HG02885 (cell line): ENCODE measurements around the gene ZNG1B.
"Not testable (repeated sequence)": the region's sequence is repeated elsewhere in the genome, so short reads cannot be mapped to it uniquely, and the experiment has no call there.

Experiments
- ATAC-seq: cut with Tn5 transposase; IDR thresholded peaks from one replicate; pipeline ENCODE4 v1.9.1; 2021; ENCODE audit warnings: mild to moderate bottlenecking; ENCODE audit not compliant: unreplicated experiment, poor library complexity

Gene ZNG1B

DNA sequence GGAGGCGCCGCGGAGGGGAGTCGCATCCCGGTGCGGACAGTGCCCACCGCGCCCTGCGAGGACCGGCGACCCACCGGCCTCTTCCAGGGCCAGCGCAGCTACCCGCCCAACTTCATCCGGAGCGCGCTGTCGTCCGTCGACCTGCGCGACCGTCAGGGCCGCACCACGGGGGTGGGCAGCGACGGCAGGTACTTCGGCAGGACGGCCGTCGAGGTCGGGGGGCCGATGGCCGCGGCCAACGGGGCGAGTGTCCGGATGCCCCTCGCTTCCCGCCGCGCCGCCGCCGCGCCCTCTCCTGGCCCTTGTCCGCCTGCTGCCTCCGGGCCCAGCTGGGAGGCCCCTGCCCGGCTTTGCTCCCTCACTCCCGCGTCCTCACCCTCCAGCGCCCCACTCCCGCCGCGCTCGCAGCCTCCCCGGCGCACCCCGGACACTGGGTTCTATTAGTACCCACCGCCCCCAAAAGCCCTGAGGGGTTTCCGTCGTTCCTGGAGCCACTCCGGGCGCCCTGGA, 104.5 kb downstream of the ZNG1B start:
- not testable (repeated sequence) for ATAC-seq

DNA sequence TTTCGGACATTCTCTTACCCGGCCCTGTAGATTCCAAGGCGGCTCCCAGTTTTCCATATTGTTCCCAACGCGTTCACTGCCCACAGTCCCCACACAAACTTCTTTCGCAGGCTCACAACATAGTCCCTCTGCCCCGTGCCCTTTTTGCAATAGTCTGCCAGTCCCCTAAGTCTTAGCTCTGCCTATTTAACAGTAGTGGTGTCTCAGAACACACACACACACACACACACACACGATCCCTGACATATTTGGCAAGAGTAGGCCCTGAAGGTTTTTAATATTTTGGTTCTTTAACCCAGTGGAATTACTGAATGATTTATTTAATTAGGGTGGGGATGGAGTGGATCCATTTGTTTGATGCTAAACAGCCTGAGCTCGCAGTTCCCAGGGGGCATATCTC, 105.0 kb downstream of the ZNG1B start:
- ATAC-seq = not testable (repeated sequence)
